HG02588 (cell line): ENCODE results near the gene MYH15.
"Not testable (repeated sequence)": the region's sequence is repeated elsewhere in the genome, so short reads cannot be mapped to it uniquely, and the experiment has no call there.

Source experiments
- ATAC-seq: cut with Tn5 transposase; IDR thresholded peaks from one replicate; pipeline ENCODE4 v1.9.1; 2021; ENCODE audit warnings: mild to moderate bottlenecking, moderate library complexity; ENCODE audit not compliant: unreplicated experiment

The MYH15 gene

DNA sequence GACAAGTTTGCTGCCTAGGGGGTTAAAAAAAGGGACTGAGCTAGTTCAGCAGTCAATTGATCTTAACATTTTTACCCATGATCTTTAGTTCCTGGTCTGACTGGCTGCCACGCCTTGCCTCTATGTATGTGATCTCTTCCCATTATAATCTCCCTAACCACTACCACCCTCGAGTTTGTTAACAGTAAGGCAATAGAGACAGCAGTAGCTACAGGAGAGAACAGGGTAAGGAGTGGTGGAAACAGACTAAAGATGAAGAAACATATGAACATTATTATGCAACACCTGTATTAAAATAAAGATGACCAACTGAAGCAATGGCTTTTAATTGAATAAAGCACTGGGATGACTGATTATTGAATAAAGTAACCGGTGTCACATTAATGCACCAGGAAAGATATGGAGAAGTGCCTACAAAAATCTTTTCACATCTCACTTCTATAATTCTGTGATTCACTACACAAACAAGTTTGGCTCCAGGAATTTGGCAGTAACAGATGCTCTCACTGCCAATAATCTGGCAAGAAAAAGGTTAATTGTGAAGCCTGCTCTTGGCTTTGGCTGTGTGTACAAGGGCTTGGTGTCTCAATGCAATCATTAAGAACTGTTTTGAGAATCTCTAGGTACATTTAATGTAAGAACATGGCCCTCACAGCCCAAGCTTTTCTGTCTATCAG is 118.3 kb downstream of the MYH15 start:
- ATAC-seq, result no peak

DNA sequence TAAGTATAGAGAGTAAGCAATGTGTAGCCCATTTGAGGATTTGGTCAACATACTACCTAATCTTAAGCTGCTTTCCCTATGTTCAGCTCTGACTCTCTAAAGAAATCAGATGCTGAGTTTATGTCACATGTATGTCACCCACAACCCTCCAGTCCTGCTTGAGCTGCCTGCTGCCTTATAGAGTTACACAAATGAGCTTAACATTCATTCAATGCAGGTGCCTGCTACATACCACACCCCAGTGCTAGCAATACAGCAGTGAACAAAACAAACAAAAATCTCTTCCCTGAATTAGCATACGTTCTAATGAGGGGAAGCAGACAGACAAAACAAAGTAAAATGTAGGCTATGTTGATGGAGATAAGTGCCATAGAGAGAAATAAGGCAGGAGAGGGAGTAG is 121.0 kb downstream of the MYH15 start:
- no peak for ATAC-seq

DNA sequence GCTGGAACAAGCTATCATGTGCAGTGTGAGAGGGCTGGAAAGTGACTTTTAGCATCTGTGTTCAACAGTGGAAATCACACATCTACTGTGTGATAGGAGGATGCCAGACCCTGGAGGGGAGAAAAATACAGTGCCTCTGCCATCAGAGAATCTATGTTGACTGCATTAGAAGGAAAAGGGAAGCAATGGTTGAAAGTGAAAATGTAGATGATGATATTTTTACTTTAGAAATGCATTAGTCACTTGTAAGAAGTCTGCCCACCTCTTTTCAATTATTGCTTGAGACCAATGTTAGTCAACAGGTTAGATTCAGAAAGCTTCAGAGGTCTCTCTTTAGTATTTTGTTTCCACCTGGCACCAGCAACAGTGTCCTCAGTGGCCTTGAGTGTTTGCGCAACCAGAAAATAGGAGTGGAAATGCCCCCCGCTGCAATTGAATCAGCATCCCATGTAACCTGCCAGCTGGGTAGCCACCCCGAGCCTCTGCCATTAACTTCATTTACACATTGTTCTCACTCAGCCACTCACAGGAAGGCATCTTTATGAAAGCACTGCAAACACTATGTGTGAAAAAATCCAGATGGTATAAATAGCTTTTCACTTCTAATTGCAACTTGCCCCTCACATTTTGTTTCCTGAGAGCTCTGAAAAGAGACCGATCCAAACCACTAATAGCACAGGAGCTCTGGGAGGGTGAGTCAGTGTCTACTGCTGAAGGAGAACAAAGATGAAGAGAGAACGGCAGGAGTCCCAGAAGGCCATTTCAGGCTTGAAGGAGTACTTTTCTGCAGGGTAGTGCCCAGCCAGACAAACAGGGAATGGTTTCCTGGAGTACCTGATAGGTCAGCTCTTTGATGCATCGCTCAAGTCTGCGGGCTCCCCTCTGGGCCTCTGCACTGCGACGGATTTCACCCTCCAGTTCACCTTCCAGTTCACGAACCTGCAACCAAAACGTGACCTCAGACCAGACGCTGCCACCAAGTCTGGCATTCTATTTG is 122.0 kb downstream of the MYH15 start:
- peak; percentile 71 for ATAC-seq

- ATAC-seq, result no peak
Observed at GRCh38 chr3:108387063-108387462, 123.3 kb downstream of the MYH15 start.

- no peak for ATAC-seq
Observed at GRCh38 chr3:108383306-108383705, 127.1 kb downstream of the MYH15 start.

DNA sequence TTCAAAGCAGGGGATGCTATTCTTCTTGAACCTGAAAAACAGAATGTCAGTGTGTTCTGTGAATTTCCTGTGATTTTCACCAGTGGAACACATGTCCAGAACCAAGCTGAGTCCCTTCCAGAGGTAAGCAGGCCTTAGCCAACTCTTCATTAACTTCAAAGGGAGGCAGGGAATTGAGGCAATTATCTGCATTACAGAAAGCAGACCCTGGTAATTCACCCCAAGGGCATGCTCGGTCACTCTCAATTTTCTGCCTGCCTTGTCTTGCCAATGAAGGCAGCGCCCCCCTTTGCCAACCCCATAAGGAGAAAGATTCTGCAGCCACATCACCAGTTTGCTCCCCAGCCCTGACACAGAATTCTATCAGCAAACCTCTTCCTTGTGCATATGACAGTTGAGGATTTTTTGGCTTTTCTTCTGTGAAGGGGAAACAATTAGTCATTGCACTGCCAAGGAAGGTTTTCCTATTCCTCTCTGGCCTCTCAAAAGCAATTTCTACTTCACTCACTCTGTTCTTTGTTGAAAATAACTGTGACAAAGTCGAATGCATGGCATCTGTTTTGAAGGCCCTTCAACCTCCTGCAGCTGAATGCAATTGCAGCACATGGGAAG is 128.8 kb downstream of the MYH15 start:
- no peak for ATAC-seq

- ATAC-seq, result no peak
Observed at GRCh38 chr3:108380128-108380795, 130.1 kb downstream of the MYH15 start.

- not testable (repeated sequence) for ATAC-seq
Observed at GRCh38 chr3:108378952-108379342, 131.4 kb downstream of the MYH15 start.

GRCh38 chr3:108378153-108378951 is 132.0 kb downstream of the MYH15 start:
- ATAC-seq, result no peak

GRCh38 chr3:108377384-108377783 is 133.0 kb downstream of the MYH15 start:
- ATAC-seq, result no peak

- no peak for ATAC-seq
Observed at GRCh38 chr3:108376026-108376425, 134.4 kb downstream of the MYH15 start.

DNA sequence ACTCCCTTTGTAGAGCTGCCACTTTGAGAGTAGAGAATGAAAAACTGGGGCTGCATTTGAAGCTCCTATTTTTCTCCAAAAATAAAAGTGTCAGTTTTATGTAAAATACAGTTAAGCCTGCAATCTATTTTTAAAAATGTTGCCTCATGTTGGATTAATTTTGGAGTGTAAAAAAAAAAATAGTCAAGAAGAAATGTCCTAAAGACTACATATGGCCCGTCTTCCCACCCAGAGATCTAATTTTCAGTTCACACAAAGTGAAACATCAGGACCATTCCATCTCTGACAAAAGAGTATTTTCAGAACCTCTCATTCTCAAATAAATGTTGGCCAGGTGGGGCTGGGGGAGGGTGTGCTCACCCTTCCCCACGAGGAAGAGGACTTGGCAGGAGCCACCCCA is 151.4 kb downstream of the MYH15 start:
- ATAC-seq, result no peak

GRCh38 chr3:108357042-108357441 is 153.4 kb downstream of the MYH15 start:
- no peak for ATAC-seq

- ATAC-seq, result no peak
Observed at GRCh38 chr3:108354562-108354961, 155.8 kb downstream of the MYH15 start.

- no peak for ATAC-seq
Observed at GRCh38 chr3:108352176-108352575, 158.2 kb downstream of the MYH15 start.

DNA sequence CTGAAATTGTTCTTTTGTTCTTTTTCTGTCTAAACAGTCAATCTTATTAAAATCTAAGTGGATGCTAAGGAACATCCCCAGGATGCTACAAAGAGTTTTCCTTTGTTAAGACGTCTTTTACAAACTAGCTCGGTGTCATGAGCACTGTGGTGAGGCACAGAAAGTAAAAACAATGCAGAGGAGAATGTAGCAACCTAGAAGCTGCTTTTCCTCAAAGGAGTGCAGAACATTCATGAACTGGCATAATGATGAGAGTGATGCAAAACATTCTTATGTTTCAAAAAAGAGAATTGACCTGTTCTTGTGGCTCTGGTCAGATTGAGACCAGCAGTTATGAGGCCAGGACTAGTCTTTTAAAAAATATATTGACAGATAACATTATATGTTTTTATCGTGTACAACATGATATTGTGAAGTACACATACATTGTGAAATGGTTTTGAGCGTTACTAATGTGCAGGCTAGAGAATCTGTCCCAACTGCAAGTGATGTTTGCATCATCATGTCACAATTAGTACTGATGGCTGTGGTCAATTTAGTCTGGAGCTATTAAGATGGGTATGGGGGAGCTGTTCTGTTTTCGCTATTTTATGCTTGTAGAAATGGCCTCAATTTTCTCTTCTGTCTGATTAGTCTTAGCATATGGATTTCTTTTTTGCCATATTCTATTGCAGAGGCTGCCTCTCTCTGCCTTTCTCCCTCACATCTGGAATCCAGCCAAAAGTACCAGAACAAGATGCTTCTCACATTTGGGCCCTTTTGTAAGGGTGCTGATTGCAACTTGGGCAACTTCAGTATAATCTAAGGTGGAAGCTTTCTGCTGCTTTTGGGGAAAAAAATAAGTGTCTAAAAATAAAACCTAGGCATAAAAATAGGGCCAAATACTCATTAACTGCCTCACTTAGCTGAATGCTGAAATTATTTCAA is 163.8 kb downstream of the MYH15 start:
- no peak for ATAC-seq

DNA sequence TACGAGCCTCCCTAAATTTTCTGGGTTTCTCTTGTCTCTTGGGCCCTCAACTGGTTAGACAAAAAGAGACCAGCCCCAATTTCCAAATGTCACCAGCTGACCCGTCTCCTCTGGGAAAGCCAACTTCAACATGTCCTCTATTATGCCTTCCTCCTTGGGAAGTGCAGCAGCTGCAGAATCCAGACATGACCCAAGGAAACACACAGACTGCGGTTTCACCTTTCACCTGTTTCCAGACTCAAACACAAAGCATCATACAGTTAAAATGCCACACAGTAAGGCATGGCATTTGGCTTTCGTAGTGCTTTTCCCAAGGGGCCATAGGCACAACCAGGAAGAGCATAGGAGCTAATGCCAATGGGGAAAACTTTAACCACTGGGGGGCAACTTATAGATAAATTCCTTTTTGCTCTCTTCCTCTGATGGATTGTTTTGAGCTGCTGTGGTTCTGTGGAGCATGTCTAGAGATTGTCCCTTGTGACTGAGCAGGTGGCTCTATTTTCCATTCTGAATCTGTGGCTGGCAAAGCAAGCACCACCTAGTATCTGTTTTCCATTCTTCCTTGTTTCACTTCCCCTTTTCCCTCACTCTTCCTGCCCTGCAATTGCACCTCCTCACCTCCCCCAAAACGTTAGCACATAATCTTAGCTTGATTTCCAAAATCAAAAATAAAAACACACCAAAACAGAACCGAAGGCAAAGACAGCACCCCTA is 164.7 kb downstream of the MYH15 start:
- no peak for ATAC-seq

- ATAC-seq, result no peak
Observed at GRCh38 chr3:108343491-108343890, 166.9 kb downstream of the MYH15 start.
